ENCODE results near the gene FGD3. TPM values are rescaled to one million over a fixed set of nuclear protein-coding genes. Genes with fewer than 3 reads are reported as not detected.

FGD3 gene
- total RNA-seq, 1 experiment from 2014 or later: 26.6 TPM

- no peaks in the 10 kb centered on the region for H3K36me3 ChIP-seq (ENCODE audit: control insufficient read depth, insufficient read depth, low read length)
- H3K27ac Mint-ChIP-seq (ENCODE audit: unreplicated experiment): peak within 1 kb of the TSS; percentile 22
- POLR2A ChIA-PET: no interaction called here
- no peaks in the 10 kb centered on the region for H3K4me1 Mint-ChIP-seq (ENCODE audit: low read depth, unreplicated experiment)
- H3K4me3 Mint-ChIP-seq (ENCODE audit: unreplicated experiment): peak within 1 kb of the TSS; percentile 60
- no peaks in the 10 kb centered on the region for H3K36me3 Mint-ChIP-seq (ENCODE audit: insufficient read depth, unreplicated experiment)
- H3K27me3 Mint-ChIP-seq (ENCODE audit: insufficient read depth, unreplicated experiment): no peaks in the 10 kb centered on the region
- CTCF ChIA-PET: no interaction called here
- H3K4me3 ChIP-seq (ENCODE audit: low read depth, low read length): peak within 1 kb of the TSS; percentile 41
- no peaks in the 10 kb centered on the region for H3K27me3 ChIP-seq (replicated peaks; ENCODE audit: control insufficient read depth, insufficient read depth, low read length)
- DNase-seq: peak; percentile 65 to 73
- H3K9me3 ChIP-seq: no peaks in the 10 kb centered on the region
- intact Hi-C loops (cut with micrococcal nuclease; ENCODE audit: unreplicated experiment): loop anchor here (5.0 kb wide), 1 partner anchor 39 kb away; the partner anchor contains the start of gene CARD19
- H3K9me3 Mint-ChIP-seq (ENCODE audit: unreplicated experiment): no peaks in the 10 kb centered on the region
- no TSS peak for BruUV-seq (replicated peaks)
- no peak for TF ChIP-seq CTCF (IDR thresholded peaks at IDR 0.05; ENCODE audit: insufficient read depth in 1 of 2, low read depth in 1 of 2, low read length in 1 of 2, severe bottlenecking in 1 of 2, unreplicated experiment in 1 of 2)
- peaks cover 16% of the 10 kb centered on the region for H3K4me1 ChIP-seq
These were observed 111.2 kb downstream of the FGD3 start, which contains the start of gene SUSD3 for GRCh38 chr9:93058355-93059010. Gene SUSD3, plus strand, starts transcription at chr9:93058701. Its CDS starts 42 bp downstream, at chr9:93058743.

- H3K4me1 ChIP-seq: peaks cover 16% of the 10 kb centered on the region
- no peak overlapping the region for H3K4me3 Mint-ChIP-seq (ENCODE audit: unreplicated experiment)
- no TSS peak for BruUV-seq (replicated peaks)
These were observed 111.8 kb downstream of the FGD3 start for GRCh38 chr9:93059011-93059714.

More at GRCh38 chr9:93059011-93059714, 111.8 kb downstream of the FGD3 start:
- Mint-ChIP-seq H3K27ac (ENCODE audit: unreplicated experiment) (no peak overlapping the region), H3K36me3 (ENCODE audit: insufficient read depth, unreplicated experiment) (no peaks in the 10 kb centered on the region), H3K9me3 (ENCODE audit: unreplicated experiment) (no peaks in the 10 kb centered on the region), H3K4me1 (ENCODE audit: low read depth, unreplicated experiment) (no peaks in the 10 kb centered on the region), H3K27me3 (ENCODE audit: insufficient read depth, unreplicated experiment) (no peaks in the 10 kb centered on the region)
- no peak for TF ChIP-seq CTCF (IDR thresholded peaks at IDR 0.05; ENCODE audit: insufficient read depth in 1 of 2, low read depth in 1 of 2, low read length in 1 of 2, severe bottlenecking in 1 of 2, unreplicated experiment in 1 of 2)
- Histone ChIP-seq H3K4me3 (ENCODE audit: low read depth, low read length) (peak overlapping the region; percentile 41), H3K27me3 (replicated peaks; ENCODE audit: control insufficient read depth, insufficient read depth, low read length) (no peaks in the 10 kb centered on the region), H3K9me3 (no peaks in the 10 kb centered on the region), H3K36me3 (ENCODE audit: control insufficient read depth, insufficient read depth, low read length) (no peaks in the 10 kb centered on the region)
- CTCF ChIA-PET: no interaction called here
- DNase-seq: no peak
- intact Hi-C loops (cut with micrococcal nuclease; ENCODE audit: unreplicated experiment): loop anchor here (5.0 kb wide), 1 partner anchor 38 kb away; the partner anchor contains the start of gene CARD19
- POLR2A ChIA-PET: interaction anchor here (1.5 kb wide), 1 partner anchor 36 kb away, joined by 9 read pairs; no protein-coding TSS in a partner anchor
